Ascending aorta (tissue), 2 donors: ENCODE results near the gene PHLPP1. TPM values are rescaled to one million over a fixed set of nuclear protein-coding genes. Genes with fewer than 3 reads are reported as not detected.

Experiments used
- DNase-seq, 2 donors: peaks; one replicate each; pipeline ENCODE4 v3.0.0-alpha.2; 2019; ENCODE audit warnings: low spot score in 2 of 2
- H3K27ac ChIP-seq, 2 donors: fragments of 200-600 bp; sonication (generic); one replicate each; pipeline ENCODE4 v1.5.1; 2016 to 2017; ENCODE audit warnings: mild to moderate bottlenecking in 1 of 2
- H3K27me3 ChIP-seq: fragments of 200-600 bp; sonication (generic); one replicate; pipeline ENCODE4 v1.5.1; 2017
- H3K36me3 ChIP-seq, 2 donors: fragments of 200-600 bp; sonication (generic); one replicate each; pipeline ENCODE4 v1.5.1; 2016
- H3K4me1 ChIP-seq, 2 donors: fragments of 200-600 bp; sonication (generic); one replicate each; pipeline ENCODE4 v1.5.1; 2016 to 2017; ENCODE audit warnings: mild to moderate bottlenecking in 1 of 2
- H3K4me3 ChIP-seq, 2 donors: fragments of 200-600 bp; sonication (generic); one replicate each; pipeline ENCODE4 v1.5.1; 2016 to 2017; ENCODE audit warnings: mild to moderate bottlenecking in 1 of 2
- H3K9me3 ChIP-seq, 2 donors: fragments of 200-600 bp; sonication (generic); one replicate each; pipeline ENCODE4 v1.5.1; 2016
- CTCF ChIP-seq, 3 experiments: fragments of 200-600 bp in 2 of 3; fragments of 450-650 bp in 1 of 3; sonication (generic) in 2 of 3; IDR thresholded peaks; one replicate each; pipeline ENCODE4 v1.5.1; 2016 to 2019; ENCODE audit warnings: antibody characterized with exemption in 3 of 3, mild to moderate bottlenecking in 1 of 3, moderate library complexity in 1 of 3
- intact Hi-C: fragments of 100-400 bp; cut with DNase I; formaldehyde crosslinking; loops from one replicate; pipeline ENCODE4 v1.15.1; 2023
- total RNA-seq: library from RNA; depleted of rRNA; stranded (reverse); fragments of >200 nt; gene quantifications from one replicate; pipeline ENCODE4 v1.1.0, GENCODE V29; 2016

The PHLPP1 gene
- total RNA-seq, 1 donor from 2014 or later: 9.8 TPM

- H3K4me1 ChIP-seq: no peaks in the 10 kb centered on the region
- no peaks in the 10 kb centered on the region for H3K9me3 ChIP-seq
- no peak for TF ChIP-seq CTCF (IDR thresholded peaks at IDR 0.05)
- H3K4me3 ChIP-seq: no peak overlapping the region
- no peaks in the 10 kb centered on the region for H3K27me3 ChIP-seq
- no peak overlapping the region for H3K27ac ChIP-seq
- no peak for DNase-seq
- intact Hi-C loops: no loop called here
- no peaks in the 10 kb centered on the region for H3K36me3 ChIP-seq
Measured at GRCh38 chr18:62991389-62991788, 276.0 kb downstream of the PHLPP1 start.

- no peak for DNase-seq
- H3K4me3 ChIP-seq: no peak overlapping the region
- H3K27ac ChIP-seq: no peak overlapping the region
- intact Hi-C loops: no loop called here
- H3K27me3 ChIP-seq: no peaks in the 10 kb centered on the region
- no peak for TF ChIP-seq CTCF (IDR thresholded peaks at IDR 0.05)
- no peaks in the 10 kb centered on the region for H3K36me3 ChIP-seq
- H3K9me3 ChIP-seq: no peaks in the 10 kb centered on the region
- no peaks in the 10 kb centered on the region for H3K4me1 ChIP-seq
Measured at GRCh38 chr18:62991959-62992358, 276.6 kb downstream of the PHLPP1 start.

- Histone ChIP-seq H3K36me3 (no peaks in the 10 kb centered on the region), H3K4me1 (no peaks in the 10 kb centered on the region), H3K27ac (no peak overlapping the region), H3K9me3 (no peaks in the 10 kb centered on the region), H3K27me3 (no peaks in the 10 kb centered on the region), H3K4me3 (no peak overlapping the region)
- no peak for DNase-seq
- no peak for TF ChIP-seq CTCF (IDR thresholded peaks at IDR 0.05)
- intact Hi-C loops: no loop called here
Measured at GRCh38 chr18:62992877-62993365, 277.6 kb downstream of the PHLPP1 start.

GRCh38 chr18:62996566-62996965 is 281.2 kb downstream of the PHLPP1 start:
- no peak for TF ChIP-seq CTCF (IDR thresholded peaks at IDR 0.05)
- no peaks in the 10 kb centered on the region for H3K9me3 ChIP-seq
- intact Hi-C loops: no loop called here
- no peak for DNase-seq
- no peak overlapping the region for H3K27ac ChIP-seq
- H3K27me3 ChIP-seq: no peaks in the 10 kb centered on the region
- H3K4me3 ChIP-seq: no peak overlapping the region
- H3K36me3 ChIP-seq: no peaks in the 10 kb centered on the region
- H3K4me1 ChIP-seq: no peaks in the 10 kb centered on the region

- Histone ChIP-seq H3K4me3 (no peak overlapping the region), H3K36me3 (no peaks in the 10 kb centered on the region), H3K27me3 (no peaks in the 10 kb centered on the region), H3K4me1 (no peaks in the 10 kb centered on the region), H3K27ac (no peak overlapping the region), H3K9me3 (no peaks in the 10 kb centered on the region)
- TF ChIP-seq CTCF (IDR thresholded peaks at IDR 0.05): no peak
- DNase-seq: no peak
- intact Hi-C loops: no loop called here
Measured at GRCh38 chr18:62997076-62997475, 281.7 kb downstream of the PHLPP1 start.

- Histone ChIP-seq H3K4me3 (no peak overlapping the region), H3K36me3 (no peaks in the 10 kb centered on the region), H3K27ac (no peak overlapping the region), H3K9me3 (no peaks in the 10 kb centered on the region), H3K4me1 (no peaks in the 10 kb centered on the region), H3K27me3 (no peaks in the 10 kb centered on the region)
- intact Hi-C loops: no loop called here
- no peak for DNase-seq
- no peak for TF ChIP-seq CTCF (IDR thresholded peaks at IDR 0.05)
Measured at GRCh38 chr18:62998443-62998842, 283.1 kb downstream of the PHLPP1 start.
